ENCODE results near the gene AGBL1.

GRCh38 chr15:86764021-86764420 lies 684.4 kb downstream of the AGBL1 start:
- TF ChIP-seq POLR2AphosphoS2 (conservative IDR thresholded peaks at IDR 0.05; ENCODE audit: low read length), result no peak
- no peak for TF ChIP-seq CHD4 (IDR thresholded peaks at IDR 0.05; ENCODE audit: borderline replicate concordance)
- no peak for TF ChIP-seq PHF8 (IDR thresholded peaks at IDR 0.05; ENCODE audit: borderline replicate concordance, low read depth)
- no peak for TF ChIP-seq CTCF (IDR thresholded peaks at IDR 0.05)
- no peak for TF ChIP-seq NFE2L2 (conservative IDR thresholded peaks at IDR 0.05; ENCODE audit: low read length)
- TF ChIP-seq CBX2 (IDR thresholded peaks at IDR 0.05; ENCODE audit: borderline replicate concordance, low read depth), result no peak
- no peak for TF ChIP-seq USF2 (IDR thresholded peaks at IDR 0.05)

Data from A549 (cell line).